Right kidney (tissue), 1 donor: ENCODE results near the gene IRF4.

ENCODE experiments used
- DNase-seq: peaks from one replicate; pipeline ENCODE4 v3.0.0-alpha.2; 2016

Gene IRF4

GRCh38 chr6:353642-354614 lies 37.6 kb upstream of the IRF4 start:
- DNase-seq = no peak

GRCh38 chr6:354631-355280 lies 36.8 kb upstream of the IRF4 start:
- no peak for DNase-seq

- DNase-seq = no peak
These were observed 36.0 kb upstream of the IRF4 start for GRCh38 chr6:355373-356208.

- DNase-seq = no peak
These were observed 34.7 kb upstream of the IRF4 start for GRCh38 chr6:356828-357251.

GRCh38 chr6:357261-357790 lies 34.2 kb upstream of the IRF4 start:
- no peak for DNase-seq

- no peak for DNase-seq
These were observed 33.7 kb upstream of the IRF4 start for GRCh38 chr6:357791-358341.

- DNase-seq = no peak
These were observed 33.1 kb upstream of the IRF4 start for GRCh38 chr6:358432-358831.

GRCh38 chr6:358847-359246 lies 32.7 kb upstream of the IRF4 start:
- no peak for DNase-seq

- no peak for DNase-seq
These were observed 32.1 kb upstream of the IRF4 start for GRCh38 chr6:359261-360035.

- DNase-seq = no peak
These were observed 31.2 kb upstream of the IRF4 start for GRCh38 chr6:360349-360748.

GRCh38 chr6:360764-361373 lies 30.7 kb upstream of the IRF4 start:
- no peak for DNase-seq

- no peak for DNase-seq
These were observed 30.0 kb upstream of the IRF4 start for GRCh38 chr6:361411-362132.

GRCh38 chr6:362231-362923 lies 29.2 kb upstream of the IRF4 start:
- DNase-seq = no peak

- no peak for DNase-seq
These were observed 28.7 kb upstream of the IRF4 start for GRCh38 chr6:362924-363249.

GRCh38 chr6:363291-363690 lies 28.3 kb upstream of the IRF4 start:
- no peak for DNase-seq

GRCh38 chr6:363909-364308 lies 27.6 kb upstream of the IRF4 start:
- DNase-seq = no peak

GRCh38 chr6:364609-365540 lies 26.7 kb upstream of the IRF4 start:
- DNase-seq = no peak

GRCh38 chr6:365835-366234 lies 25.7 kb upstream of the IRF4 start:
- no peak for DNase-seq
